ENCODE data around the gene MSH5.

Gene MSH5

DNA sequence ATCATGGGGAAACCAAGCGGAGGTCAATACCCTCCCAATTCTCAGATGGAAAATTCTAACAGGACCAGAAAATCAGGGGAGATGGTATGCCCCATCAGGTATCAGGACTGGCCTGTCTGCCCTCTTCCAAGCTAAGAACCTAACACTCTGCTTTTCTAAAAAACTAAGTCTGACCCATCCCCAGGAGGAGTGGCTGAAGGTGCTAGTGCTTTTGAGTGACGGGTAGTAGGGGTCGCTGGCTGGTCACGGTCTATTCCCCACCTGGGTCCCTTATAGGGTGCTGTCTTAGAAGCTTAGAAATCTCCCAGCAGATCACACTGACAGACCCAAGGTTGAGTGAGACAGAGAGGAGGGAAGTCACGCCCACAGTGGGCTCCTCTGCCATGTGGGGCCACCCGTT, 46.3 kb upstream of the MSH5 start:
- TF ChIP-seq CTCF (IDR thresholded peaks at IDR 0.05; ENCODE audit: extremely low read depth, insufficient read depth, missing control alignments), result no peak
- in situ Hi-C loops (cut with MboI; ENCODE audit: low pct_unique_long_range_greater_than_20kb, low sequenced_read_pairs, unreplicated experiment), result no loop called here
- DNase-seq (ENCODE audit: low spot score), result no peak

DNA sequence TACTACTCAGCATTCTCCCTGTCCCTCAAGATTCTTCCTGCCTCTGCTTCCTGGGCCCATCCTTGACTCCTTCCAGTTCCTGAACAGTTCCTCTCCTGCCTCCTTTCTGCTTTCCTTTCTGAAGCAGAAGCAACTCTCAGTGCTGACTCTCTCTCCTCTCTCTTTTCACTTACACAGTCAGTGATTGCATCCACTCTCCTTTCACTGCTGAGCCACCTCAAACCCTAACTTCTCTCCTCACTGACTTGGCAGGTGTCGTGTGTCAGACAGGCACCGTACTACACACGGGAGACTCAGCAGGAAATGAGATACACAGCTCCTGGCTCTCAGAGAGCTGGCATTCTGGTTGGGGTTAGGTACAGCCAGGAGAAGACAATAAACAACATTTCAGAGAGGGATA, 42.2 kb upstream of the MSH5 start:
- DNase-seq (ENCODE audit: low spot score), result no peak
- in situ Hi-C loops (cut with MboI; ENCODE audit: low pct_unique_long_range_greater_than_20kb, low sequenced_read_pairs, unreplicated experiment), result no loop called here
- TF ChIP-seq CTCF (IDR thresholded peaks at IDR 0.05; ENCODE audit: extremely low read depth, insufficient read depth, missing control alignments), result no peak

- DNase-seq (ENCODE audit: low spot score), result no peak
- in situ Hi-C loops (cut with MboI; ENCODE audit: low pct_unique_long_range_greater_than_20kb, low sequenced_read_pairs, unreplicated experiment), result no loop called here
- TF ChIP-seq CTCF (IDR thresholded peaks at IDR 0.05; ENCODE audit: extremely low read depth, insufficient read depth, missing control alignments), result no peak
Observed at GRCh38 chr6:31700740-31701401, 38.9 kb upstream of the MSH5 start.

DNA sequence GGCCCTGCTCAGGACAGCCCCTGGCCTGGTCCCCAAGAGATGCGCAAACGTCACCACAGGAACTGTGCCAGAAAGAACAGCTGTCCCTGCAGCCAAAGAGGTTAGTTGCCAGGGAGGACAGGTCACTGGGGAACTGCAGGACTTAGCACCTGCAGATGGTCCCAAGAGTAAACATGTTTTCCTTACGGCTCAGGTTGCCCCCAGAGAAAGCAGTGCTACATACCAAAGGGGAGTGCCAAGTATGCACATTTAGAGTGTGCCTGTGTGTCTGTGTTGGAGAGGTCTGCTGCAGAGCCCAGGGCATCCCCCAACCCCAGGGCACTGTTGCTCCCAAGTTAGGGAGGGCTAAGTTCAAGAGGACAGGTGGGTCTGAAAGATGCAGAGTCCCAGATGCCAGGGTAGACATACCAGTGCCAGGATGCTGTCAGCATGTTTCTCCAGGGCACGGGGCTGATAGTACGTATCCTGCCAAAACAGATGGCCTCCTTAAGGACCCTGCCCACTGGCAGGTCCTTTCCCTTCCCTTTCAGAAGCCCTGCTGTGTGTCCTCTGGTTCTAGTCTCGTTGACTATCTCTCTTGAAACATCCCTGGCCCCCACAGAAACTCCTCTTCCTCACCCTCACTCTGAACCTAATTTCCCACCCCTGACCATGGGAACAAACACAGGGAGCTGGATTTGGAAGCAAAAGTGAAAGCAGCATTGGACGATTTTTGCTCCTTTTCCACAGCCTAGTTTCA, 38.0 kb upstream of the MSH5 start:
- TF ChIP-seq CTCF (IDR thresholded peaks at IDR 0.05; ENCODE audit: extremely low read depth, insufficient read depth, missing control alignments), result no peak
- DNase-seq (ENCODE audit: low spot score), result no peak
- in situ Hi-C loops (cut with MboI; ENCODE audit: low pct_unique_long_range_greater_than_20kb, low sequenced_read_pairs, unreplicated experiment), result no loop called here

DNA sequence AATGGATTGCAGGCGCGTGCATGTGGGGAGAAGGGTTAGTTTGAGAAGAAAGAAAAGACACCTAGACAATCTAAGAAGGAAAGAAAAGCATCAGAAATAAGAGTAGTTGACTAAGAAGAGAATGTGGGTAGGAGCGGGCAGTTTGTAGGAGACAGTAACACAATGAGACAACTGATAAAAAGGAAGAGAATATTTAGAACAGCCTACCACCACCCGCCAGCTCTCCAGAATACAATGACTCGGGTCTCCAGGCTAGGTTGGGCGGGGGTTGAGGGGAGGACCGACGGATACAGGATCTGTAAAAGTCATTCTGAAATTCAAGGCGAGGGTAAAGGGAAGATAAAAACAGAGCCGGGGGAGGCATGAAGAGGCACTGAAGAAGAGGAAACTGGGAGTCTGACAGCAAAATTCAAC, 37.4 kb upstream of the MSH5 start:
- peak; percentile 40 for DNase-seq (ENCODE audit: low spot score)
- in situ Hi-C loops (cut with MboI; ENCODE audit: low pct_unique_long_range_greater_than_20kb, low sequenced_read_pairs, unreplicated experiment), result no loop called here
- no peak for TF ChIP-seq CTCF (IDR thresholded peaks at IDR 0.05; ENCODE audit: extremely low read depth, insufficient read depth, missing control alignments)

DNA sequence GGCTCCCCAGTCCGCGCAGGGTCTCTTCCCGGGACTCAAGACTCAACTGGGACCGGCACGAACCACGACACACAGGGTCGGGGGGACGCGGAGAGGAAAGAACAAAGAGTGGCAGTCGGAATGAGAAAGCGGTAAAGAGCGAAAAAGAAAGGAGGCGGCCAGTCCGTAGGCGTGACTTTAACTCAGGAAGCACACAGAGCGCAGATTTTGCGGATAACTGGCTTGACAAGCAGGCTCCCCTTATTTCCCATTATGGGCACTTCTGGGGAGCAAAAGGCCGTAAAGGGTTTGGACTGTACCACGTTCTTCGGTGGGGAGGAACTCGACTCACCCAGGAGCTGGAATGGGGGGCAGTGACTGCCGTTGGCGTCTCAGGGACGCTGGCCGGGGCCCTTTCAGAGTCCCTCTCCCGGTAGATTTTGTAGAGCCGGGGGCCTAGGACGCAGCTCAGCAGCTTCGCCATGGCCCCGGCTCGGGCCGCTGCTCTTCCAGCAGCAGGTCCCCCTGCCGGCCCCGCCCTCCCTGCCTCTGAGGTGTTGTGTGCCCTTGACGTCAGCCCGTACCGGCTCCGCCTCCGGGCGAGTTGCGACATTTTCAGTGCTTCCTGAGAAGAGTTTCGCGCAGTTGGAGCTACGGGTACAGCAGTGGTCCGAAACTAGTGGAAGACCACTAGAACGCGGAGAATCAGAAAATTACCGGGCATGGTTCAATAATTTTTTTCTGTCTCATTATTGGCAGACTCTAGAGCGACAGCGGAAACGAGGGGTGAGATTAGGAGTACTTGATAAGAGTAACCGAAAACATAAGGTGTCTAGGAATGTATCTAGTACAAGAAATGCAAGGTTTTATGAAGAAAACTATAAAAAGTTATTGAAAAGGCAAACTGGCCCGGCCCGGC, 36.7 kb upstream of the MSH5 start, which contains the start of gene ABHD16A:
Gene ABHD16A (minus strand): TSS at position 506 of the 898 bp plus-strand sequence. CDS start 43 bp downstream, at position 463.
- DNase-seq (ENCODE audit: low spot score), result peak; percentile 97
- no peak for TF ChIP-seq CTCF (IDR thresholded peaks at IDR 0.05; ENCODE audit: extremely low read depth, insufficient read depth, missing control alignments)
- in situ Hi-C loops (cut with MboI; ENCODE audit: low pct_unique_long_range_greater_than_20kb, low sequenced_read_pairs, unreplicated experiment), result no loop called here
